HG03439 (cell line): Measurements from ENCODE around the gene MRPS26.
"Not testable (repeated sequence)": the region's sequence is repeated elsewhere in the genome, so short reads cannot be mapped to it uniquely, and the experiment has no call there.

ENCODE experiments used
- ATAC-seq: cut with Tn5 transposase; IDR thresholded peaks from one replicate; pipeline ENCODE4 v1.9.1; 2021; ENCODE audit warnings: mild to moderate bottlenecking, moderate library complexity; ENCODE audit not compliant: unreplicated experiment

The MRPS26 gene

GRCh38 chr20:3041854-3042409 lies 3.9 kb upstream of the MRPS26 start:
- no peak for ATAC-seq

- no peak for ATAC-seq
Observed at GRCh38 chr20:3042625-3043024, 3.2 kb upstream of the MRPS26 start.

GRCh38 chr20:3043322-3043721 lies 2.5 kb upstream of the MRPS26 start, which contains the start of gene GNRH2:
TSS of gene GNRH2 (plus strand) at chr20:3043622. CDS start at chr20:3044415, 793 bp downstream.
- ATAC-seq = no peak

GRCh38 chr20:3044336-3044965 lies 1.4 kb upstream of the MRPS26 start:
- no peak for ATAC-seq

- ATAC-seq = peak; percentile 48
Observed at GRCh38 chr20:3045042-3045815, 623 bp upstream of the MRPS26 start.

GRCh38 chr20:3046677-3047462 lies 1.0 kb downstream of the MRPS26 start:
- ATAC-seq = peak; percentile 1

- ATAC-seq = no peak
Observed at GRCh38 chr20:3047486-3048419, 1.9 kb downstream of the MRPS26 start.

GRCh38 chr20:3051385-3052019 lies 5.7 kb downstream of the MRPS26 start:
- no peak for ATAC-seq

- no peak for ATAC-seq
Observed at GRCh38 chr20:3059489-3059888, 13.6 kb downstream of the MRPS26 start.

- ATAC-seq = not testable (repeated sequence)
Observed at GRCh38 chr20:3064119-3064518, 18.3 kb downstream of the MRPS26 start.

- ATAC-seq = no peak
Observed at GRCh38 chr20:3067139-3068014, 21.5 kb downstream of the MRPS26 start.

GRCh38 chr20:3068075-3068474 lies 22.2 kb downstream of the MRPS26 start:
- ATAC-seq = no peak

- ATAC-seq = no peak
Observed at GRCh38 chr20:3068986-3069900, 23.4 kb downstream of the MRPS26 start.

- no peak for ATAC-seq
Observed at GRCh38 chr20:3070725-3071124, 24.9 kb downstream of the MRPS26 start.

GRCh38 chr20:3071266-3071609 lies 25.4 kb downstream of the MRPS26 start:
- ATAC-seq = no peak

GRCh38 chr20:3071610-3072529 lies 26.0 kb downstream of the MRPS26 start, which contains the start of gene OXT:
TSS of gene OXT (plus strand) at chr20:3071620. CDS start at chr20:3071656, 36 bp downstream.
- ATAC-seq = no peak
